Thyroid gland (tissue), 4 donors: Measurements from ENCODE around the gene HEPHL1. TPM values are rescaled to one million over a fixed set of nuclear protein-coding genes. Genes with fewer than 3 reads are reported as not detected.
"Not testable (repeated sequence)": the region's sequence is repeated elsewhere in the genome, so short reads cannot be mapped to it uniquely, and the experiment has no call there.

Experiments
- DNase-seq, 2 donors: peaks; one replicate each; pipeline ENCODE4 v3.0.0-alpha.2; 2019
- H3K27ac ChIP-seq, 3 donors: fragments of 200-600 bp; sonication (generic); 1 replicate in 2 of 3; 2 replicates in 1 of 3; pipeline ENCODE4 v1.5.1; 2016 to 2019; ENCODE audit warnings: mild to moderate bottlenecking in 1 of 3, moderate library complexity in 1 of 3
- H3K27me3 ChIP-seq: fragments of 200-600 bp; sonication (generic); one replicate; pipeline ENCODE4 v1.5.1; 2019
- H3K36me3 ChIP-seq, 2 donors: fragments of 200-600 bp; sonication (generic); one replicate each; pipeline ENCODE4 v1.5.1; 2016 to 2019
- H3K4me1 ChIP-seq, 2 donors: fragments of 200-600 bp; sonication (generic); one replicate each; pipeline ENCODE4 v1.5.1; 2017 to 2019
- H3K4me3 ChIP-seq, 3 donors: fragments of 200-600 bp; sonication (generic); replicated peaks in 1 of 3; 1 replicate in 2 of 3; 2 replicates in 1 of 3; pipeline ENCODE4 v1.5.1; 2016; ENCODE audit warnings: mild to moderate bottlenecking in 1 of 3
- H3K9me3 ChIP-seq: fragments of 200-600 bp; sonication (generic); one replicate; pipeline ENCODE4 v1.5.1; 2017
- CTCF ChIP-seq, 6 experiments: fragments of 200-600 bp in 3 of 6; fragments of 450-650 bp in 3 of 6; sonication (generic) in 3 of 6; IDR thresholded peaks; one replicate each; pipeline ENCODE4 v1.5.1; 2016 to 2019; ENCODE audit warnings: antibody characterized with exemption in 6 of 6, mild to moderate bottlenecking in 2 of 6, inconsistent platforms in 1 of 6, moderate library complexity in 1 of 6
- POLR2A ChIP-seq, 2 donors: fragments of 450-650 bp; IDR thresholded peaks; one replicate each; pipeline ENCODE4 v1.6.1; 2017; ENCODE audit warnings: antibody characterized with exemption in 2 of 2, mild to moderate bottlenecking in 2 of 2, moderate library complexity in 1 of 2
- WGBS, 2 donors: methylation state at CpG; one replicate each; pipeline ENCODE4 v1.1.5; 2017; 5-methylcytosine and 5-hydroxymethylcytosine counted together
- intact Hi-C: fragments of 100-400 bp; cut with DNase I; formaldehyde crosslinking; loops from one replicate; pipeline ENCODE4 v1.15.1; 2023
- small RNA-seq: library from RNA; depleted of rRNA; stranded (forward); fragments of <200 nt; gene quantifications from one replicate; pipeline ENCODE3, GENCODE V24; 2016
- total RNA-seq, 4 donors: library from RNA; depleted of rRNA; stranded (reverse); fragments of >200 nt; gene quantifications; one replicate each; pipeline ENCODE4 v1.2.3, GENCODE V29; 2016

Gene HEPHL1
- total RNA-seq, 4 donors from 2014 or later, result 0.21 to 0.24 TPM; not detected in 2

DNA sequence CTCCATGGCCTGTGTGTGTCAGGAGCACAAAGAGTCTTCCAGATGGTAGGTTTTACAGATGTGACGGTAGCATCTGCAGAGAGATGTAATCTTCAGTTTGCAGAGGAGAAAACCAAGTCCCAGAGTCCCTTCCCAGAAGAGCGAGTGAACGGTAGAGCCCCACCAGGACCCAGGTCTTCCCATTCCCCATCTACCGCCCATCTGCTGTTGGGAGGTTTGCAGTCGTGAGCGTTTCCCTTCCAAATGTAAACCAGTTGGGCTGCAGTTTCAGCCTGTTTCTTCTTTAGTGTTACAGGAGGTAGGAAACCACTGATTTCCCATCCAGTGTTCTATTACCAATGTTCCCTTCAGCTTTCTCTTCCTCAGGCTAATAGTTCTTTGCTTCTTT is 131.5 kb downstream of the HEPHL1 start:
- Histone ChIP-seq H3K4me1 (peaks cover 22 to 43% of the 10 kb centered on the region in 2 donors), H3K27ac (peak overlapping the region in 1 of 3 donors; percentile 38), H3K4me3 (no peak overlapping the region), H3K36me3 (no peaks in the 10 kb centered on the region), H3K9me3 (no peaks in the 10 kb centered on the region), H3K27me3 (no peaks in the 10 kb centered on the region)
- intact Hi-C loops, result no loop called here
- WGBS, 2 donors, result 91 to 98% methylated on average over 6 of the region's 6 CpGs
- DNase-seq, result no peak
- TF ChIP-seq POLR2A (IDR thresholded peaks at IDR 0.05) (no peak), CTCF (IDR thresholded peaks at IDR 0.05) (no peak)

DNA sequence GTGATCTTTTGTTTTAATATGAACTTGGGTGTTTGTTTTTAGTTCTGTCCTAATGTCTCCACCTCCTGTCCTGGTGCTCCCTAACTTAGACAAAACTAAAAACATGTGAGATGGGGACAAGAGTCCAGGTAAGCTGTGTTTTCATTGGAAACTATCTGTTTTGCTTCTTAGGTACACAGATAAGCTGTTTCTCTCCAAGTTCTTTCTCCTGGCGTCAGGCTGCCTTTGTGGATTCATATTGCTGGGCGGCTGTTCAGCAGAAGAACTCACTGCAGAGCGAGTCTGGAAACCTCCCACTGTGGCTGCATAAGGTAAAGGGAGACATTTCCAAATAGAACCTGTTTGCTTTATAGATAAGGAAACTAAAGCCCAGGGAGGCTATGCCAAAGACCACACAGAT is 132.2 kb downstream of the HEPHL1 start:
- no peak for DNase-seq
- H3K4me3 ChIP-seq, result no peak overlapping the region
- H3K4me1 ChIP-seq, result peaks cover 22 to 43% of the 10 kb centered on the region in 2 donors
- no peaks in the 10 kb centered on the region for H3K36me3 ChIP-seq
- no peaks in the 10 kb centered on the region for H3K9me3 ChIP-seq
- intact Hi-C loops, result no loop called here
- H3K27ac ChIP-seq, result peak overlapping the region in 1 of 3 donors; percentile 38
- TF ChIP-seq CTCF (IDR thresholded peaks at IDR 0.05) (no peak), POLR2A (IDR thresholded peaks at IDR 0.05) (no peak)
- H3K27me3 ChIP-seq, result no peaks in the 10 kb centered on the region
- WGBS, 2 donors, result 60 to 64% methylated on average over 3 of the region's 3 CpGs

DNA sequence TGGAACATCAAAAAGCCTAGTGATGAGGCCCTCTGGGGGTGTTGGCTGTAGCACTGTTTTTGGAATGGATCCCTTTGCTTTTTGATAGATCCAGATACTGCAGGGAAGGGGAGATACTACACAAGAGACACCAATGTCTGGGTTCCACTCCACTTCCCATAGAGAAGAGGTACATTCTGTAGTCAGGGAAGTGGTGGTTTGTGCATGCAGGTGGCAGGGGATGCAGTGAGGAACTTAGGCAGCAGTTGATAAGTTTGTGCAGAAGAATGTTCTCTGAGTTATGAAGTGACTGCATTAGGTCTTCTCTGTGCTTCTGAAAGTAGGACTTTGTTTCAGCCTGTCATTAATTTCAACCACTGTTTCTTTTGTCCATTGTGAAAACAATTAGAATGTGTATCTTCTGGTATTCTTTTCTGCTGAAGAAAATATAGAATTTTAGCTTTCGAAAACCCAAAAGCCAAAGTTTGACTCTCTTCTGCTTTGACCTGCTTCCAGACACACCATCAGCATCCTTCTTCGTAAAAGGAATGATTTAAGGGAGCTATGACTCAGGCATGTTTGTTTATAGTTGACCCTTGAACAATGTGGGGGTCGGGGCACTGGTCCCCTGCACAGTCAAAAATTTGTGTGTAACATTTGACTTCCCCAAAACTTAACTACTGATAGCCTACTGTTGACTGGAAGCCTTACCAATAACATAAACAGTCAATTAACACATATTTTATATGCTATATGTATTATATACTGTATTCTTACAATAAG is 133.1 kb downstream of the HEPHL1 start:
- Histone ChIP-seq H3K27ac (no peak overlapping the region), H3K4me3 (no peak overlapping the region), H3K36me3 (no peaks in the 10 kb centered on the region), H3K27me3 (no peaks in the 10 kb centered on the region), H3K4me1 (peaks cover 22 to 43% of the 10 kb centered on the region in 2 donors), H3K9me3 (no peaks in the 10 kb centered on the region)
- WGBS, 2 donors, result 86 to 90% methylated on average over 3 of the region's 3 CpGs
- no peak for DNase-seq
- intact Hi-C loops, result no loop called here
- TF ChIP-seq CTCF (IDR thresholded peaks at IDR 0.05) (no peak), POLR2A (IDR thresholded peaks at IDR 0.05) (no peak)

DNA sequence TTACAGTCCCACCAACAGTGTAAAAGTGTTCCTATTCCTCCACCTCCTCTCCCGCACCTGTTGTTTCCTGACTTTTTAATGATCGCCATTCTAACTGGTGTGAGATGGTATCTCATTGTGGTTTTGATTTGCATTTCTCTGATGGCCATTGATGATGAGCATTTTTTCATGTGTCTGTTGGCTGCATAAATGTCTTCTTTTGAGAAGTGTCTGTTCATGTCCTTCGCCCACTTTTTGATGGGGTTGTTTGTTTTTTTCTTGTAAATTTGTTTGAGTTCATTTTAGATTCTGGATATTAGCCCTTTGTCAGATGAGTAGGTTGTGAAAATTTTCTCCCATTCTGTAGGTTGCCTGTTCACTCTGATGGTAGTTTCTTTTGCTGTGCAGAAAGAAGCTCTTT is 136.2 kb downstream of the HEPHL1 start:
- H3K36me3 ChIP-seq, H3K9me3 ChIP-seq, DNase-seq, H3K27ac ChIP-seq, H3K4me3 ChIP-seq, H3K27me3 ChIP-seq, intact Hi-C loops: not testable (repeated sequence)
- H3K4me1 ChIP-seq, result peaks cover 9 to 22% of the 10 kb centered on the region in 2 donors
- WGBS, 2 donors, result 95 to 98% methylated on average over 3 of the region's 3 CpGs

Small RNAs within 50 kb of the gene (small RNA-seq; reads per million reads assigned to genes)
- gene AP002795.1, result not detected

Other genes with a start within 250 kb of the HEPHL1 start
- 10 to 100 TPM; 34.6 to 56.3 (median 35.4) TPM for gene MED17, start 237.1 kb upstream of the HEPHL1 start, total RNA-seq
- gene VSTM5, start 170.7 kb upstream of the HEPHL1 start, total RNA-seq, result under 1 TPM in 2 of 4 donors, not detected in 2; 0.67 TPM
- 10 to 100 TPM; 18.4 to 21.7 (median 19.1) TPM for gene PANX1, start 107.5 kb downstream of the HEPHL1 start, total RNA-seq